ENCODE measurements around the gene SPAG9. TPM values are rescaled to one million over a fixed set of nuclear protein-coding genes. Genes with fewer than 3 reads are reported as not detected.

Gene SPAG9
- total RNA-seq, 1 donor from 2014 or later: 44.1 TPM

DNA sequence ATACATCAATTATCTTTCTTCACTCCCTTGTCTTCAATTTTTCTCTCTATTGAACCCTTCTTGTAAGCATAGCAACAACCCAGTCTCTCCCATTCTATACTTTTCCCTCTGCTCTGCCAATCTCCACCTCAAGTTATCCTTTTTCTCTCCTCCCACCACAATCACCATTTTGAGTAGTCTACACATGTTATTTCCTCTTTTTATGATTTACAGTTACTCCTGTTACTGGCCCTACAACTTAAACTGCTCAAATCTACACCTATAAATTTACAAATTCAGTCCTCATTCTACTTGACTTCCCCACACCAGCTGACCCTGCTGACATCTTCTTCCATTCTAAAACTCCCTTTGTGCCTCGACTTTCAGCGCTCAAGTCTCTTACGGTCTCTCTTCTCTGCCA is 84.6 kb downstream of the SPAG9 start:
- no peaks in the 10 kb centered on the region for H3K9me3 Mint-ChIP-seq
- H3K27me3 Mint-ChIP-seq (ENCODE audit: insufficient read depth): no peaks in the 10 kb centered on the region
- peaks cover 22% of the 10 kb centered on the region for H3K36me3 Mint-ChIP-seq (ENCODE audit: low read depth)
- no peak overlapping the region for H3K4me3 Mint-ChIP-seq
- peak overlapping the region; percentile 64 for H3K27ac Mint-ChIP-seq
- DNase-seq (ENCODE audit: low spot score): no peak
- H3K4me1 Mint-ChIP-seq (ENCODE audit: low read depth): peaks cover 37% of the 10 kb centered on the region
- intact Hi-C loops (cut with micrococcal nuclease): no loop called here

GRCh38 chr17:51035431-51035830 is 85.2 kb downstream of the SPAG9 start:
- H3K9me3 Mint-ChIP-seq: no peaks in the 10 kb centered on the region
- no peak overlapping the region for H3K4me3 Mint-ChIP-seq
- H3K36me3 Mint-ChIP-seq (ENCODE audit: low read depth): peaks cover 24% of the 10 kb centered on the region
- no peak overlapping the region for H3K27ac Mint-ChIP-seq
- H3K27me3 Mint-ChIP-seq (ENCODE audit: insufficient read depth): no peaks in the 10 kb centered on the region
- intact Hi-C loops (cut with micrococcal nuclease): no loop called here
- DNase-seq (ENCODE audit: low spot score): no peak
- peaks cover 41% of the 10 kb centered on the region for H3K4me1 Mint-ChIP-seq (ENCODE audit: low read depth)

DNA sequence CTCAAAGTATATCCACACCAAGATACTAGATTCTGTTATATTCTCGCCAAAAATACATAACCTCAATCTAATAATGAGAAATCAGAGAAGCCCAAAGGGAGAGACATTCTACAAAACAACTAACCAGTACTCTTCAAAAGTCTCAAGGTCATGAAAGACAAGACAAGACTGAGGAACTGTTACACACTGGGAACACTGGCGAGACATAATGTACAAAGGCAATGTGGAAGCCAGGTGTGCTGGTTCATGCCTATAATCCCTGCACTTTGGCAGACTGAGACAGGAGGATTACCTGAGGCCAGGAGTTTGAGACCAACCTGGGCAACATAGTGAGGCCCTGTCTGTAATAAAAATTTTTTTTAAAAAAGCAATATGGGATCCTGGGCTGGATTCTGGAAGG is 85.9 kb downstream of the SPAG9 start:
- H3K4me3 Mint-ChIP-seq: no peak overlapping the region
- H3K36me3 Mint-ChIP-seq (ENCODE audit: low read depth): peaks cover 22% of the 10 kb centered on the region
- no peak overlapping the region for H3K27ac Mint-ChIP-seq
- peaks cover 48% of the 10 kb centered on the region for H3K4me1 Mint-ChIP-seq (ENCODE audit: low read depth)
- DNase-seq (ENCODE audit: low spot score): no peak
- H3K27me3 Mint-ChIP-seq (ENCODE audit: insufficient read depth): no peaks in the 10 kb centered on the region
- intact Hi-C loops (cut with micrococcal nuclease): no loop called here
- H3K9me3 Mint-ChIP-seq: no peaks in the 10 kb centered on the region

DNA sequence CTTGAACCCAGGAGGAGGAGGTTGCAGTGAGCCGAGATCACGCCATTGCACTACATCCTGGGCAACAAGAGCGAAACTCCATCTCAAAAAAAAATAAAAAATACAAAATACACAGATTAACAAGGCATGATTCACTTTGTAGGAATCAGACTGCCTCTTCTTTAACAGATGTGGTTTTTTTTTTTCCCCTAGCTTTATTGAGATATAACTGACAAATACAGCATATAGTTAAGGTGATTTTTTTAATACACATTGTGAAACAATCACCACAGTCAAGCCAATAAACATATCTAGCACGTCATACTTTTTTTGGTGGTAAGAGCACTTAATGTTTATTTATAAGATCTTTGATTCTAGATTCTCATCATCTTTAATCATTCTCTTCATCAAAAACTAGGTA is 87.8 kb downstream of the SPAG9 start:
- H3K27me3 Mint-ChIP-seq (ENCODE audit: insufficient read depth): no peaks in the 10 kb centered on the region
- H3K4me3 Mint-ChIP-seq: no peak overlapping the region
- no peak overlapping the region for H3K27ac Mint-ChIP-seq
- H3K9me3 Mint-ChIP-seq: no peaks in the 10 kb centered on the region
- intact Hi-C loops (cut with micrococcal nuclease): no loop called here
- DNase-seq (ENCODE audit: low spot score): no peak
- H3K36me3 Mint-ChIP-seq (ENCODE audit: low read depth): peaks cover 19% of the 10 kb centered on the region
- peaks cover 64% of the 10 kb centered on the region for H3K4me1 Mint-ChIP-seq (ENCODE audit: low read depth)

DNA sequence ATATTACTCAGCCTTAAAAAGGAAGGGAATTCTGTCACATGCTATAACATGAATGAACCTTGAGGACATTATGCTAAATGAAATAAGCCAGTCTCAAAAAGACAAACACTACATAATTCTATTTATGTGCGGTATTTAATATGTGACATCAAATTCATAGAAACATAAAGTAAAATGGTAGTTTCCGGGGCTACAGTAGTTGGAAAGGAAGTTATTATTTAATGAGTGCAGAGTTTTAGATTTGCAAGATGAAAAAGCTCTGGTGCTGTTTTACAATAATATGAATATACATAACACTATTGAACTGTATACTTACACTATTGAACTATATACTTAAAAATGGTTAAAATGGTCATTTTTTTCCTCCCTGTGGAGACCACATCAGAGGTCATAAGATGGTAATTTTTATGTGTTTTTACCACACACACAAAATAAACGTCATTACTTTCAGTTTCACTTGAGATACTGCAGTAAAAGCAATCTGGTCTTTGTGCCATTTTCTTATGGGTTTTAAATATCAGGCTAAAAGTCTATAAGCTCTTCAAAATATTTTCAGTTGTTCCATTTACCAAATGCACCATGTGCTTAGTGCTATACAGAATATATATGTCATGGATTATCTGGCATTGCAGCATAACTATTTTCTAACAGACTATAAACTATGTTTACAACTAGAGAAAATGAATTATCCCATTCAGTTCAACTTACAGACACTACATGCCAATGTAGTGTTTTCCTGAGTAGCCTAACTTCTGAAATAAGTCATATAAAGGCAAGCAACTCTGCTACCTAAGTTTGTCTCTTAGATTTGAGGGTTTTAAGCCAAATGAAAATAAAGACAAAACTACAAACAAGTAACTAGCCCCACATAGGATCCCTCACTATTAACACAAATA is 90.9 kb downstream of the SPAG9 start:
- Mint-ChIP-seq H3K9me3 (no peaks in the 10 kb centered on the region), H3K36me3 (ENCODE audit: low read depth) (peaks cover 16% of the 10 kb centered on the region), H3K4me3 (peak overlapping the region; percentile 59), H3K4me1 (ENCODE audit: low read depth) (peaks cover 45% of the 10 kb centered on the region), H3K27me3 (ENCODE audit: insufficient read depth) (no peaks in the 10 kb centered on the region), H3K27ac (peak overlapping the region; percentile 79)
- no peak for DNase-seq (ENCODE audit: low spot score)
- intact Hi-C loops (cut with micrococcal nuclease): loop anchor here (2.0 kb wide), 2 partner anchors 15 to 91 kb away; partner anchors contain the start of gene SPAG9

- no peak for DNase-seq (ENCODE audit: low spot score)
- H3K9me3 Mint-ChIP-seq: no peaks in the 10 kb centered on the region
- peaks cover 38% of the 10 kb centered on the region for H3K4me1 Mint-ChIP-seq (ENCODE audit: low read depth)
- no peaks in the 10 kb centered on the region for H3K27me3 Mint-ChIP-seq (ENCODE audit: insufficient read depth)
- peak overlapping the region; percentile 79 for H3K27ac Mint-ChIP-seq
- intact Hi-C loops (cut with micrococcal nuclease): no loop called here
- H3K36me3 Mint-ChIP-seq (ENCODE audit: low read depth): peaks cover 13% of the 10 kb centered on the region
- peak overlapping the region; percentile 59 for H3K4me3 Mint-ChIP-seq
Measured at GRCh38 chr17:51029142-51029541, 91.5 kb downstream of the SPAG9 start.

GRCh38 chr17:51028176-51028863 is 92.3 kb downstream of the SPAG9 start:
- peak overlapping the region; percentile 34 for H3K27ac Mint-ChIP-seq
- peaks cover 12% of the 10 kb centered on the region for H3K36me3 Mint-ChIP-seq (ENCODE audit: low read depth)

GRCh38 chr17:51018541-51018940 is 102.1 kb downstream of the SPAG9 start:
- Mint-ChIP-seq H3K9me3 (no peaks in the 10 kb centered on the region), H3K36me3 (ENCODE audit: low read depth) (peaks cover 26% of the 10 kb centered on the region), H3K4me1 (ENCODE audit: low read depth) (no peaks in the 10 kb centered on the region), H3K27me3 (ENCODE audit: insufficient read depth) (no peaks in the 10 kb centered on the region), H3K4me3 (no peak overlapping the region), H3K27ac (no peak overlapping the region)
- no peak for DNase-seq (ENCODE audit: low spot score)
- intact Hi-C loops (cut with micrococcal nuclease): no loop called here

More at GRCh38 chr17:51028176-51028863, 92.3 kb downstream of the SPAG9 start:
- intact Hi-C loops (cut with micrococcal nuclease): no loop called here
- no peak for DNase-seq (ENCODE audit: low spot score)
- peaks cover 36% of the 10 kb centered on the region for H3K4me1 Mint-ChIP-seq (ENCODE audit: low read depth)
- no peaks in the 10 kb centered on the region for H3K9me3 Mint-ChIP-seq
- H3K4me3 Mint-ChIP-seq: no peak overlapping the region
- H3K27me3 Mint-ChIP-seq (ENCODE audit: insufficient read depth): no peaks in the 10 kb centered on the region

- peaks cover 26% of the 10 kb centered on the region for H3K36me3 Mint-ChIP-seq (ENCODE audit: low read depth)
- H3K27me3 Mint-ChIP-seq (ENCODE audit: insufficient read depth): no peaks in the 10 kb centered on the region
- no peaks in the 10 kb centered on the region for H3K9me3 Mint-ChIP-seq
- no peak overlapping the region for H3K27ac Mint-ChIP-seq
- H3K4me3 Mint-ChIP-seq: no peak overlapping the region
- no peak for DNase-seq (ENCODE audit: low spot score)
- H3K4me1 Mint-ChIP-seq (ENCODE audit: low read depth): no peaks in the 10 kb centered on the region
- intact Hi-C loops (cut with micrococcal nuclease): no loop called here
Measured at GRCh38 chr17:51017270-51017669, 103.4 kb downstream of the SPAG9 start.

GRCh38 chr17:51016099-51016498 is 104.6 kb downstream of the SPAG9 start:
- DNase-seq (ENCODE audit: low spot score): no peak
- Mint-ChIP-seq H3K36me3 (ENCODE audit: low read depth) (peaks cover 26% of the 10 kb centered on the region), H3K27me3 (ENCODE audit: insufficient read depth) (no peaks in the 10 kb centered on the region), H3K4me3 (no peak overlapping the region), H3K27ac (no peak overlapping the region), H3K9me3 (no peaks in the 10 kb centered on the region), H3K4me1 (ENCODE audit: low read depth) (no peaks in the 10 kb centered on the region)
- intact Hi-C loops (cut with micrococcal nuclease): no loop called here

DNA sequence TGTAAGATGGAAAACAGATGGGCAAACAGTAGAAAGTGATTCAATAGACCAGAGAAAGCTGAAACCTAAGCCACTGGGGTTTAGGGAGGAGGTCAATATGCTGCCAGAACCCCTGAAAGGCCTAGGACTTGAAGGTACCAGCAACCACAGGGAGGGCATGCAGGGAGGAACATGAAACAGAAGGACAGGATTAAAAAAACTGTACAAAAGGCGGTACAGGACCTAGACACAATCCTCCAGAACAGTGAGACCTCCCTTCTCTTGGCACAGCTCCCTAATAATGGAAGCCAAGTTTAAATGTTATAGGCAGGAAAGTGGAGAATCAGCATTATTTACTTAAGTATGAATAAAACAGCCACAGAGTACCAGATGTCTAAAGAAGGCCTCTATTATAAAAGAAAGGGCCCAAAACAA is 105.5 kb downstream of the SPAG9 start:
- Mint-ChIP-seq H3K9me3 (no peaks in the 10 kb centered on the region), H3K36me3 (ENCODE audit: low read depth) (peaks cover 32% of the 10 kb centered on the region), H3K27ac (no peak overlapping the region), H3K4me3 (no peak overlapping the region), H3K27me3 (ENCODE audit: insufficient read depth) (no peaks in the 10 kb centered on the region), H3K4me1 (ENCODE audit: low read depth) (no peaks in the 10 kb centered on the region)
- DNase-seq (ENCODE audit: low spot score): no peak
- intact Hi-C loops (cut with micrococcal nuclease): no loop called here

GRCh38 chr17:51014129-51014528 is 106.5 kb downstream of the SPAG9 start:
- no peak overlapping the region for H3K27ac Mint-ChIP-seq
- H3K36me3 Mint-ChIP-seq (ENCODE audit: low read depth): peaks cover 30% of the 10 kb centered on the region

DNA sequence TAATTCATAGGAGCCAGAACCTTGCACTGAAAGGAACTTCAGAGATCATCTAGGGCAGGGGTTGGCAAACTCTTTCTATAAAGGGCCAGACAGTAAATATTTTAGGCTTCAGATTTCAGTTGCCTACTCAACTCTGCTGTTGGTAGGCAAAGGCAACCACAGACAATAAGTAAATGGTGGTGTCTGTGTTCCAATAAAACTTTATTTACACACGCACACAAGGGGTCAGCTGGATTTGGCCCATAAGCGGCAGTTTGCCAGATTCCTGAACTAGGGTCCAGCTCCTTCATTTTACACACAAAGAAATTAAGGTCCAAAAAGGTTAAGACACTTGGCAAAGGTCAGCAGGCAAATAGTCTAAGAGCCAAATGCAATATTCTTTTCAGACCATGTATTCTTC is 107.3 kb downstream of the SPAG9 start:
- no peak overlapping the region for H3K4me3 Mint-ChIP-seq
- no peaks in the 10 kb centered on the region for H3K4me1 Mint-ChIP-seq (ENCODE audit: low read depth)
- DNase-seq (ENCODE audit: low spot score): no peak
- H3K36me3 Mint-ChIP-seq (ENCODE audit: low read depth): peaks cover 25% of the 10 kb centered on the region
- intact Hi-C loops (cut with micrococcal nuclease): no loop called here
- H3K9me3 Mint-ChIP-seq: no peaks in the 10 kb centered on the region
- H3K27ac Mint-ChIP-seq: no peak overlapping the region
- H3K27me3 Mint-ChIP-seq (ENCODE audit: insufficient read depth): no peaks in the 10 kb centered on the region

More at GRCh38 chr17:51014129-51014528, 106.5 kb downstream of the SPAG9 start:
- no peaks in the 10 kb centered on the region for H3K27me3 Mint-ChIP-seq (ENCODE audit: insufficient read depth)
- DNase-seq (ENCODE audit: low spot score): no peak
- intact Hi-C loops (cut with micrococcal nuclease): no loop called here
- no peak overlapping the region for H3K4me3 Mint-ChIP-seq
- no peaks in the 10 kb centered on the region for H3K9me3 Mint-ChIP-seq
- no peaks in the 10 kb centered on the region for H3K4me1 Mint-ChIP-seq (ENCODE audit: low read depth)
